ENCODE results near the gene MVK.

GRCh38 chr12:109625749-109626377 lies 52.3 kb downstream of the MVK start:
- TF ChIP-seq, protein P1, sequence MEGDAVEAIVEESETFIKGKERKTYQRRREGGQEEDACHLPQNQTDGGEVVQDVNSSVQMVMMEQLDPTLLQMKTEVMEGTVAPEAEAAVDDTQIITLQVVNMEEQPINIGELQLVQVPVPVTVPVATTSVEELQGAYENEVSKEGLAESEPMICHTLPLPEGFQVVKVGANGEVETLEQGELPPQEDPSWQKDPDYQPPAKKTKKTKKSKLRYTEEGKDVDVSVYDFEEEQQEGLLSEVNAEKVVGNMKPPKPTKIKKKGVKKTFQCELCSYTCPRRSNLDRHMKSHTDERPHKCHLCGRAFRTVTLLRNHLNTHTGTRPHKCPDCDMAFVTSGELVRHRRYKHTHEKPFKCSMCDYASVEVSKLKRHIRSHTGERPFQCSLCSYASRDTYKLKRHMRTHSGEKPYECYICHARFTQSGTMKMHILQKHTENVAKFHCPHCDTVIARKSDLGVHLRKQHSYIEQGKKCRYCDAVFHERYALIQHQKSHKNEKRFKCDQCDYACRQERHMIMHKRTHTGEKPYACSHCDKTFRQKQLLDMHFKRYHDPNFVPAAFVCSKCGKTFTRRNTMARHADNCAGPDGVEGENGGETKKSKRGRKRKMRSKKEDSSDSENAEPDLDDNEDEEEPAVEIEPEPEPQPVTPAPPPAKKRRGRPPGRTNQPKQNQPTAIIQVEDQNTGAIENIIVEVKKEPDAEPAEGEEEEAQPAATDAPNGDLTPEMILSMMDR (IDR thresholded peaks at IDR 0.05), result no peak
- no peak for TF ChIP-seq POLR2A (IDR thresholded peaks at IDR 0.05)
- TF ChIP-seq POLR2AphosphoS5 (IDR thresholded peaks at IDR 0.05), result no peak

Measured in breast epithelium (tissue), 3 donors.